ENCODE measurements around the gene HTRA3. TPM values are rescaled to one million over a fixed set of nuclear protein-coding genes. Genes with fewer than 3 reads are reported as not detected.

The HTRA3 gene
- total RNA-seq, 2 donors from 2014 or later = 3.2 to 4.6 TPM

GRCh38 chr4:8290701-8290970 is 21.1 kb downstream of the HTRA3 start:
- Mint-ChIP-seq H3K9me3 (no peaks in the 10 kb centered on the region), H3K36me3 (ENCODE audit: low read depth) (peaks cover 4% of the 10 kb centered on the region), H3K4me1 (no peaks in the 10 kb centered on the region), H3K4me3 (no peak overlapping the region), H3K27me3 (ENCODE audit: insufficient read depth) (no peaks in the 10 kb centered on the region), H3K27ac (no peak overlapping the region)
- Histone ChIP-seq H3K27ac (ENCODE audit: low read depth, low read length) (no peak overlapping the region), H3K4me3 (ENCODE audit: low read length) (no peak overlapping the region), H3K36me3 (ENCODE audit: control insufficient read depth, insufficient read depth, low read length) (no peaks in the 10 kb centered on the region), H3K4me1 (ENCODE audit: control insufficient read depth, insufficient read depth, low read length) (no peaks in the 10 kb centered on the region), H3K27me3 (ENCODE audit: control insufficient read depth, insufficient read depth, low read length, poor library complexity, severe bottlenecking) (no peaks in the 10 kb centered on the region), H3K9me3 (ENCODE audit: control insufficient read depth, low read length) (no peaks in the 10 kb centered on the region), H3K9ac (ENCODE audit: extremely low read depth, low read length, poor library complexity, severe bottlenecking) (no peak overlapping the region)
- no peak for TF ChIP-seq CTCF (conservative IDR thresholded peaks at IDR 0.05)
- peak; percentile 30 for DNase-seq
- WGBS, 2 experiments (ENCODE audit: insufficient coverage in 1 of 2, insufficient read length in 1 of 2) = 89 to 97% methylated on average over 7 to 8 of the region's 8 CpGs

- Mint-ChIP-seq H3K36me3 (ENCODE audit: low read depth) (peaks cover 4% of the 10 kb centered on the region), H3K9me3 (no peaks in the 10 kb centered on the region), H3K27ac (no peak overlapping the region), H3K4me3 (no peak overlapping the region), H3K27me3 (ENCODE audit: insufficient read depth) (no peaks in the 10 kb centered on the region), H3K4me1 (no peaks in the 10 kb centered on the region)
- H3K9me3 ChIP-seq (ENCODE audit: control insufficient read depth, low read length) = no peaks in the 10 kb centered on the region
- no peaks in the 10 kb centered on the region for H3K36me3 ChIP-seq (ENCODE audit: control insufficient read depth, insufficient read depth, low read length)
- H3K27ac ChIP-seq (ENCODE audit: low read depth, low read length) = no peak overlapping the region
- DNase-seq = no peak
- TF ChIP-seq CTCF (conservative IDR thresholded peaks at IDR 0.05) = no peak
- no peaks in the 10 kb centered on the region for H3K27me3 ChIP-seq (ENCODE audit: control insufficient read depth, insufficient read depth, low read length, poor library complexity, severe bottlenecking)
- H3K4me3 ChIP-seq (ENCODE audit: low read length) = no peak overlapping the region
- H3K4me1 ChIP-seq (ENCODE audit: control insufficient read depth, insufficient read depth, low read length) = no peaks in the 10 kb centered on the region
- no peak overlapping the region for H3K9ac ChIP-seq (ENCODE audit: extremely low read depth, low read length, poor library complexity, severe bottlenecking)
- WGBS, 2 experiments (ENCODE audit: insufficient coverage in 1 of 2, insufficient read length in 1 of 2) = 90% methylated on average over 14 to 21 of the region's 21 CpGs
Observed at GRCh38 chr4:8291036-8291682, 21.6 kb downstream of the HTRA3 start.

- peaks cover 4% of the 10 kb centered on the region for H3K36me3 Mint-ChIP-seq (ENCODE audit: low read depth)
- Histone ChIP-seq H3K9me3 (ENCODE audit: control insufficient read depth, low read length) (no peaks in the 10 kb centered on the region), H3K36me3 (ENCODE audit: control insufficient read depth, insufficient read depth, low read length) (no peaks in the 10 kb centered on the region), H3K4me3 (ENCODE audit: low read length) (no peak overlapping the region), H3K27ac (ENCODE audit: low read depth, low read length) (no peak overlapping the region), H3K27me3 (ENCODE audit: control insufficient read depth, insufficient read depth, low read length, poor library complexity, severe bottlenecking) (no peaks in the 10 kb centered on the region), H3K4me1 (ENCODE audit: control insufficient read depth, insufficient read depth, low read length) (no peaks in the 10 kb centered on the region), H3K9ac (ENCODE audit: extremely low read depth, low read length, poor library complexity, severe bottlenecking) (no peak overlapping the region)
- H3K27ac Mint-ChIP-seq = no peak overlapping the region
- H3K4me1 Mint-ChIP-seq = no peaks in the 10 kb centered on the region
- DNase-seq = no peak
- H3K4me3 Mint-ChIP-seq = no peak overlapping the region
- TF ChIP-seq CTCF (conservative IDR thresholded peaks at IDR 0.05) = no peak
- H3K9me3 Mint-ChIP-seq = no peaks in the 10 kb centered on the region
- no peaks in the 10 kb centered on the region for H3K27me3 Mint-ChIP-seq (ENCODE audit: insufficient read depth)
- WGBS, 2 experiments (ENCODE audit: insufficient coverage in 1 of 2, insufficient read length in 1 of 2) = 91 to 96% methylated on average over 12 to 19 of the region's 19 CpGs
Observed at GRCh38 chr4:8291701-8292477, 22.3 kb downstream of the HTRA3 start.
